ENCODE data around the gene IGLON5. TPM values are rescaled to one million over a fixed set of nuclear protein-coding genes. Genes with fewer than 3 reads are reported as not detected.

IGLON5 gene
- total RNA-seq, 1 experiment from 2014 or later = not detected

- no peak for TF ChIP-seq REST (IDR thresholded peaks at IDR 0.05; ENCODE audit: low read depth)
- no peak for TF ChIP-seq FOSL1 (IDR thresholded peaks at IDR 0.05; ENCODE audit: low read depth)
- no peak for TF ChIP-seq CBX3 (IDR thresholded peaks at IDR 0.05; ENCODE audit: low read depth)
- no peak for TF ChIP-seq EGR1 (IDR thresholded peaks at IDR 0.05; ENCODE audit: low read depth)
- TF ChIP-seq ZNF274 (IDR thresholded peaks at IDR 0.05; ENCODE audit: low read depth, low read length) = no peak
- TF ChIP-seq EZH2 (IDR thresholded peaks at IDR 0.05) = no peak
- no peak for TF ChIP-seq POLR2AphosphoS5 (IDR thresholded peaks at IDR 0.05; ENCODE audit: low read depth, low read length)
- no peak for TF ChIP-seq YY1 (IDR thresholded peaks at IDR 0.05; ENCODE audit: extremely low read depth, insufficient replicate concordance, low read depth, low read length)
- TF ChIP-seq SP1 (IDR thresholded peaks at IDR 0.05; ENCODE audit: low read depth) = no peak
Observed at GRCh38 chr19:51352783-51353360, 41.4 kb downstream of the IGLON5 start (continued).

- Histone ChIP-seq H3K9me2 (ENCODE audit: insufficient read depth) (no peaks in the 10 kb centered on the region), H3K9me3 (ENCODE audit: control insufficient read depth in 1 of 2, insufficient read depth in 1 of 2, low read depth in 1 of 2, low read length in 2 of 2) (no peaks in the 10 kb centered on the region), H3K4me2 (ENCODE audit: low read length) (no peak overlapping the region), H3K9ac (ENCODE audit: low read length) (no peak overlapping the region), H3K36me3 (ENCODE audit: control insufficient read depth in 1 of 2, insufficient read depth in 2 of 2, low read length in 2 of 2) (peaks cover 3 to 14% of the 10 kb centered on the region in 2 experiments; a peak in 1 of 4 replicates), H3K79me2 (ENCODE audit: insufficient read depth, low read length) (peaks cover 13% of the 10 kb centered on the region; the same call in 1 of the 2 replicates), H3K27ac (ENCODE audit: low read depth, low read length) (no peak overlapping the region), H4K20me1 (ENCODE audit: insufficient read depth) (no peaks in the 10 kb centered on the region), H3K27me3 (ENCODE audit: insufficient read depth, low read length) (no peaks in the 10 kb centered on the region), H3K4me3 (replicated peaks in 1 of 2; ENCODE audit: low read depth in 1 of 2, low read length in 2 of 2) (no peak overlapping the region), H3K4me1 (ENCODE audit: control insufficient read depth in 1 of 2, insufficient read depth in 2 of 2, low read length in 2 of 2) (peaks cover 10 to 27% of the 10 kb centered on the region in 2 experiments), H2AFZ (ENCODE audit: low read depth, low read length, poor library complexity, severe bottlenecking) (no peak overlapping the region)
- DNase-seq (ENCODE audit: low read depth, low spot score) = no peak
- ATAC-seq = no peak
- TF ChIP-seq EZH2phosphoT487 (IDR thresholded peaks at IDR 0.05; ENCODE audit: borderline replicate concordance) (no peak), SRF (IDR thresholded peaks at IDR 0.05; ENCODE audit: low read depth) (no peak), POLR2A (IDR thresholded peaks at IDR 0.05; ENCODE audit: borderline replicate concordance, extremely low read depth, insufficient read depth, insufficient read length) (no peak), JUND (IDR thresholded peaks at IDR 0.05) (no peak), SP1 (IDR thresholded peaks at IDR 0.05; ENCODE audit: low read depth) (no peak), MAX (IDR thresholded peaks at IDR 0.05) (no peak), EGR1 (IDR thresholded peaks at IDR 0.05; ENCODE audit: low read depth) (no peak), ZNF274 (IDR thresholded peaks at IDR 0.05; ENCODE audit: low read depth, low read length) (no peak), ZFX (IDR thresholded peaks at IDR 0.05) (no peak), ELF1 (IDR thresholded peaks at IDR 0.05; ENCODE audit: borderline replicate concordance, low read depth) (no peak), CEBPB (IDR thresholded peaks at IDR 0.05; ENCODE audit: low read depth) (no peak), EZH2 (IDR thresholded peaks at IDR 0.05) (no peak), TCF7L2 (IDR thresholded peaks at IDR 0.05; ENCODE audit: borderline replicate concordance, extremely low read depth, insufficient read depth, insufficient read length) (no peak)
- ChIA-PET POLR2A (no interaction called here), RAD21 (ENCODE audit: low non-redundant PET in 1 of 2, low total read pairs in 2 of 2, uncharacterized antibody in 2 of 2, unreplicated experiment in 2 of 2) (no interaction called here), CTCF (no interaction called here)
- BruUV-seq (replicated peaks) = no TSS peak
- intact Hi-C loops (cut with micrococcal nuclease) = no loop called here
Observed at GRCh38 chr19:51354103-51354741, 42.8 kb downstream of the IGLON5 start.
